ENCODE results near the gene CNN3. TPM values are rescaled to one million over a fixed set of nuclear protein-coding genes. Genes with fewer than 3 reads are reported as not detected.
A peak's percentile ranks its signal among the peaks of the same experiment; 100 is the strongest.

Gene CNN3
- total and polyA plus RNA-seq, 2 donors (not counting 3 experiments of a cell fraction or from before 2014, with no cell fraction given) = 174 to 392 TPM

DNA sequence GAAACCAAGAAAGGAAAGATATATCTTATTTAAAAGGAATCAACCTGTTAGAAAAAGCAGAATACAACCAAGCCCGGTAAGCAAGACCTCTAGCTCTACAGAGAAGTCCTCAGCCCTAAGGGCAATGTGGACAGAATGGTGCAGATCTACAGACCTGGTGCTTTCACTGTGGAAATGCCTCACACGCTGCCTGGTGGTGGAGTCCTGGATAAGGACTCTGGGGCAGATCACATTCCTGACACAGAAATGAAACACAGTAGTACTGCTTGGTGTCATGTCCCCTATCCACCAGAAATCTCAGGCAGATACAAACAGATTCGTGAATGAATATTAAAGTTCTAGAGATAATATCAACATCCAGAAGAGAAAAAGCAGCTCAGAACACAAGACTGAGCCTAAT is 6.8 kb downstream of the CNN3 start:
- H2AFZ ChIP-seq (ENCODE audit: low read depth, low read length) = no peak overlapping the region
- peaks cover 100% of the 10 kb centered on the region for H3K79me2 ChIP-seq (ENCODE audit: control insufficient read depth, insufficient read depth, low read length)
- peaks cover 40% of the 10 kb centered on the region for H3K4me1 ChIP-seq (ENCODE audit: control insufficient read depth, extremely low read depth, insufficient read depth, low read length)
- CTCF ChIA-PET = interaction anchor here (1.2 to 7.8 kb wide), 4 partner anchors 45 to 123 kb away, joined by 4 to 57 read pairs (median 14); no protein-coding TSS in a partner anchor
- TF ChIP-seq, protein P1, sequence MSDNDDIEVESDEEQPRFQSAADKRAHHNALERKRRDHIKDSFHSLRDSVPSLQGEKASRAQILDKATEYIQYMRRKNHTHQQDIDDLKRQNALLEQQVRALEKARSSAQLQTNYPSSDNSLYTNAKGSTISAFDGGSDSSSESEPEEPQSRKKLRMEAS (IDR thresholded peaks at IDR 0.05; ENCODE audit: insufficient read depth, insufficient read length) = no peak
- TF ChIP-seq MYC (IDR thresholded peaks at IDR 0.05; ENCODE audit: low read depth, low read length) = no peak
- no peak for TF ChIP-seq POLR2A (IDR thresholded peaks at IDR 0.05; ENCODE audit: low read depth, low read length)
- no peak for TF ChIP-seq EZH2 (IDR thresholded peaks at IDR 0.05; ENCODE audit: borderline replicate concordance, low read depth, low read length, severe bottlenecking)
- no peak for TF ChIP-seq POLR2AphosphoS5 (IDR thresholded peaks at IDR 0.05; ENCODE audit: insufficient read depth, low read depth, low read length)
- TF ChIP-seq, protein P2, sequence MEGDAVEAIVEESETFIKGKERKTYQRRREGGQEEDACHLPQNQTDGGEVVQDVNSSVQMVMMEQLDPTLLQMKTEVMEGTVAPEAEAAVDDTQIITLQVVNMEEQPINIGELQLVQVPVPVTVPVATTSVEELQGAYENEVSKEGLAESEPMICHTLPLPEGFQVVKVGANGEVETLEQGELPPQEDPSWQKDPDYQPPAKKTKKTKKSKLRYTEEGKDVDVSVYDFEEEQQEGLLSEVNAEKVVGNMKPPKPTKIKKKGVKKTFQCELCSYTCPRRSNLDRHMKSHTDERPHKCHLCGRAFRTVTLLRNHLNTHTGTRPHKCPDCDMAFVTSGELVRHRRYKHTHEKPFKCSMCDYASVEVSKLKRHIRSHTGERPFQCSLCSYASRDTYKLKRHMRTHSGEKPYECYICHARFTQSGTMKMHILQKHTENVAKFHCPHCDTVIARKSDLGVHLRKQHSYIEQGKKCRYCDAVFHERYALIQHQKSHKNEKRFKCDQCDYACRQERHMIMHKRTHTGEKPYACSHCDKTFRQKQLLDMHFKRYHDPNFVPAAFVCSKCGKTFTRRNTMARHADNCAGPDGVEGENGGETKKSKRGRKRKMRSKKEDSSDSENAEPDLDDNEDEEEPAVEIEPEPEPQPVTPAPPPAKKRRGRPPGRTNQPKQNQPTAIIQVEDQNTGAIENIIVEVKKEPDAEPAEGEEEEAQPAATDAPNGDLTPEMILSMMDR (IDR thresholded peaks at IDR 0.05; ENCODE audit: extremely low read depth in 1 of 2, insufficient read depth in 1 of 2, low read depth in 1 of 2, low read length in 2 of 2) = no peak
- TF ChIP-seq JUN (IDR thresholded peaks at IDR 0.05; ENCODE audit: borderline replicate concordance, insufficient read depth, insufficient read length, low read depth) = no peak
- TF ChIP-seq GATA2 (IDR thresholded peaks at IDR 0.05; ENCODE audit: insufficient read depth, insufficient read length, low read depth, low read length) = no peak
- TF ChIP-seq FOS (IDR thresholded peaks at IDR 0.05; ENCODE audit: borderline replicate concordance, insufficient read depth, low read length) = no peak
- FAIRE-seq (no peak), DNase-seq (ENCODE audit: low read depth, low spot score) (peak; percentile 15)
- no peak overlapping the region for H3K4me3 ChIP-seq (replicated peaks in 1 of 3; ENCODE audit: insufficient read depth in 1 of 3, low read depth in 1 of 3, low read length in 3 of 3)
- peaks cover 0 to 4% of the 10 kb centered on the region in 2 experiments for H3K36me3 ChIP-seq (ENCODE audit: control insufficient read depth in 2 of 2, extremely low read depth in 1 of 2, insufficient read depth in 2 of 2, low read length in 2 of 2)
- no peak overlapping the region for H3K9ac ChIP-seq (replicated peaks; ENCODE audit: extremely low read depth, insufficient read depth, low read length)
- peak overlapping the region; percentile 14 for H3K4me2 ChIP-seq (ENCODE audit: insufficient read depth, low read length)
- BruUV-seq (replicated peaks) = no TSS peak
- H4K20me1 ChIP-seq (replicated peaks; ENCODE audit: control insufficient read depth, extremely low read depth, insufficient read depth, low read length) = peaks cover 22% of the 10 kb centered on the region
- no peaks in the 10 kb centered on the region for H3K9me1 ChIP-seq (replicated peaks; ENCODE audit: control insufficient read depth, extremely low read depth, insufficient read depth, low read length)
- intact Hi-C loops (cut with micrococcal nuclease) (no loop called here), dilution Hi-C loops (cut with MboI; ENCODE audit: extremely low pct_ligation_motif_present, low sequenced_read_pairs) (loop anchor here (25.0 kb wide), 1 partner anchor 117 kb away; no protein-coding TSS in a partner anchor)
- H3K9me3 ChIP-seq (replicated peaks; ENCODE audit: control insufficient read depth, insufficient read depth, low read length) = no peaks in the 10 kb centered on the region
- POLR2A ChIA-PET = interaction anchor here (1.3 kb wide), 1 partner anchor 11 kb away, joined by 3 read pairs; no protein-coding TSS in a partner anchor
- no peak overlapping the region for H3K27ac ChIP-seq (ENCODE audit: insufficient read depth, low read depth, low read length)
- H3K27me3 ChIP-seq (ENCODE audit: control insufficient read depth in 2 of 2, insufficient read depth in 2 of 2, low read length in 2 of 2) = no peaks in the 10 kb centered on the region

All from endothelial cell of umbilical vein (primary cell).